Stimulated activated CD4-positive, alpha-beta T cell treated with anti-CD3 and anti-CD28 coated beads, Interleukin-1b, Interleukin-23, amount 100 ng/mL, for 1 hour (primary cell): ENCODE measurements around the gene DNAJA3.

Source experiments
- DNase-seq, 2 donors: peaks; one replicate each; pipeline ENCODE4 v3.0.0-alpha.2; 2020; ENCODE audit warnings: low read depth in 2 of 2

The DNAJA3 gene

GRCh38 chr16:4474192-4474961, 48.7 kb downstream of the DNAJA3 start, which contains the start of gene NMRAL1:
TSS of gene NMRAL1 (minus strand) at chr16:4474625. CDS start at chr16:4474132, 493 bp downstream.
- DNase-seq = peak; percentile 46 to 55

DNA sequence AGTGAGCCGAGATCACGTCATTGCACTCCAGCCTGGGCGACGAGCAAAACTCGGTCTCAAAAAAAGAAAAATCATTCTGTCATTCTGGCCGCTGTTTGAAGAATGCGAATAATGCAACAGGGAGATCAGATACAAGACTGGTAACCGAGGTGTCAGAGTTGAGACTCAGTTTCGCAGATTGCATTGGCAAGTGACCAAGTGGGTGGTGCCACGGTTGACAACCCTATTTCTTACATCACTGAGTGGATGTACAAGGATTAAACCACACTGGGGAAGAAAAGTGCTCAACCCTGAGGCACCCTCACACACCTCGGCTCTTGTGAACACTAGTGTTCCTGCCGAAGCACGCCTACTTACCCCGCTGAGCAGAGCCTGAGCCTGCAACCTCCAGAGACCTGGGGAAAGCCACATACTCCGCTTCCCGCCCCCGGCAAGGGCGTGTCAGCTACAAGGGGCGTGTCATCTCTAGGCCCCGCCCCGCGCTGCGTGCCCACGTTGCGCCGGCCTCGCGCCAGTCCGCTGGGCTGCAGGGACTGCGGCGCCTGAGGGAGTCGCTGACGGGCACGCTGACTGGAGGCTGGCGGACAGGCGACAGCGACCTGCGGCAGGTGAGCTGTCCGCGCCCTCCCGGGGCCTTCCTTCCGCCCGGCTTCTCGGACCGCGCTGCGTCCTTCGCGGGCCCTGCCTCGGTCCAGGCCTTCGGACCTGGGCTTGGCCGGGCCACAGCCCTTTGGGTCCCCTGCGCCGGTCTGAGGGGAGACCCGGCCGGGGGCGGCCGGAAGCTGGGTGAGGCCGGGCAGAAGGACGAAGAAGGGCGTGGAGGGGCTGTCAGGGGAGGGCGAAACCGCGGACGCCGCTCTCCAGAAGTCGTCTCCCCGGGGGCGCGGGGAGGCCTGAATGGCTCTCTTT, 50.5 kb downstream of the DNAJA3 start, which contains the start of gene HMOX2:
HMOX2 (plus strand) TSS at position 519 of the 909 bp plus-strand sequence. CDS start 29,127 bp downstream, outside the sequence.
- peak; percentile 85 to 92 for DNase-seq

DNA sequence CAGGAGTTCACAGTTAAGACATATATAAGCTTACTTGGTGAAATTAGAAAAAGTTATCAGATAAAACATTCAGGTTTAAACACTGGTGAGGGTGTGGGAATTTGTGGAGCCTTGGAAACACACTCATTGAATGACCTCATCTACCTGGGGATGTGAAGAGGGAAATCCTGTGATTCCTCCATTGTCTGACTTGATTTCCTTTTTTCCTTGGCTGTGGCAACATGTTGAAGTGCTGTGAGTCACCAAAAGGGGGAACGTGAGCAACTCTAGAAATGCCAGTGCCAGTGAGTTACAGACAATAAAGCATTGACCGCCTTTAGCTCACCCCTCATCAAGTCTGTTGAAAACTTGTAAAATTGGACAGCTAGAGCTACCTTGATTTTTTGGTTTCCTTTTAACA, 52.3 kb downstream of the DNAJA3 start:
- DNase-seq = no peak

- DNase-seq = no peak
Observed at GRCh38 chr16:4481526-4481925, 55.9 kb downstream of the DNAJA3 start.

DNA sequence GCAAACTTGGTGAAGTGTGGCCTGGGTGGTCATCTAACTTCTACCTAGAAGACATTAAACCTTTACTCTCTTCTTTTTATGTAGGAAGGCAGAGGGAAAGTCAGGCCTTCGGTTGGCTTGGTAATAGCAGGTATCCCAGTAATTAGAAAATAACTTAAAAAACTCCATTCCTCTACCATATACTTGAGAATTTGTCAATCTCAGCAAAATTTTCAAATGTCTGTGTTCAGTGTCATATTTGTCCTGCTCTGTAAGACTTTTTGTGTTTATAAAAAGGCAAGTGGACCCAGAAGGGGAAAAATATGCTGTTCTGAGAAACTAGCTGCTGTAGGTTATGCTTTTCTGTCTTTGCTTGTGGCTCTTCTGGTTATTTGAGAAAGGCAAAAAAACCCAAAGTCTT, 56.3 kb downstream of the DNAJA3 start:
- DNase-seq = no peak

DNA sequence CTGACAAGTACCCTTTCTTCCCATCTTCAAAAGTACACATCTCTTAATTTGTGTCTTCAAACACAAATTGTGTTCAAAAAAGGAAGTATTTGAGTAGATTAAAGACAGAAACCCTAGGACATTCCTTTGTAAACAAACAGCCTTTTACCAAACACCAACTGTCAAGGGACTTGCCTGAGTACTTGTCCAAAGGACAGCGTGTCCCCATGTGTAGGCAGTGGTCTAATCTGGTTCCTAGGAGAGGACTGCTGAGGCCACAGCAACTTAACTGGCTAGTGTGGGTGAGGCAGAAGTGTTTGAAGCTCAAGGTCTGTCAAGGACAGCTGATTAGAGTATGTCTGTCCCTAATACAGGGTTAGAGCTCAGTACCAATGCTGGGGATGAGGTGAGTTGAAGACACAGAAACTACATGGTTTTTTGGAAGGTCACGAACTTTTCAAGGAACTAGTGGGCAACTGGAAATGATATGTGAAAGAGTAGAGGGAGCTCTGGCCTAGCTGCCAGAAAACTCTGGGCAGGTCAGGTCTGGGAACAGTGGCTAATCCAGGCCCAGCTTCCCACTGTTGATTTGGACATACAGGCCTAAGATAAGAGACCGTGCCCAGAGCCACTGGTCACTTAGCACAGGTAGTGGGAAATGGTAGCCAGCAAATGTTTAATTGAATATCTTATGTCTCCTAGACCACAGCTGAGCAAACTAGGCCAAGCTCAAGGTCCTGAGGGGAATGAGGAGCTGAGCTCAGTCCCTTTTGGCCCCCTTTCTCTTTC, 60.6 kb downstream of the DNAJA3 start:
- no peak for DNase-seq

- DNase-seq = no peak
Observed at GRCh38 chr16:4487955-4488498, 62.4 kb downstream of the DNAJA3 start.

DNA sequence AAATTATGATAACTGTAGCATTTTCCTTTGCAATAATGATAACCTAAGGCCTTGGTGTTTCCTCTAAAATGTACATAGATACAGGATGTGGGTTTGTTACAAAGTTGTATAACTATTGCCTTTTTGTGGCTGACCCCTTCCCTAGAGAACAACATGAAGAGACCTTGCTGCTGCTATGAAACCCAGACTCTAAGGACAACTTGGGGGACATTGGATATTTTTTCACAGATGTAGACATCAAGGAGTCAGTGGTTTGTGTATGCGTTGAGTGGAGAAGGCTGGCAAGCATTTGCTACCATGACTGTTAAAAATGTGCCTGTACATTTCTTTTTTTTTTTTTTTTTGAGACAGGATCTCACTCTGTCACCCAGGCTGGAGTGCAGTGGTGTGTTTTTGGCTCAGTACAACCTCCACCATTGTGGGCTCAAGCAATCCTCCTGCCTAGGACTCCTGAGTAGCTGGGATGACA, 62.9 kb downstream of the DNAJA3 start:
- DNase-seq = no peak

DNA sequence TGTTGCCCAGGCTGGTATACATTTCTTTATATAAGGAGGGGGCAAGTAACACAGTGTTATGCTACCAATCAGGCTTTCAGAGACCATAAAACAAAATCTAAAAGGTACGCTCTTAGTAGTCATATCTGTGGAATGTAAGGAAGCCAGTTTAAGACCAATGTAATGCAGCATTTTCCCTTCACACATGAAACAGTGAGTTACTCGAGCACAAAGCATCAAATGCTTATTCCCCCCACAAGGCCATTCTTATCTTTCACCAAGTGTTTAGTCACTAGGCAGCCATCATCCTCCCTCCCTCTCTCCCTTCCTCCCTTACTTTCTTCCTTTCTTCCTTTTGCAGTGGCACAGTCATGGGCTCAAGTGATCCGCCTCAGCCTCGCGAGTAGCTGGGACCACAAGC, 63.4 kb downstream of the DNAJA3 start:
- no peak for DNase-seq

- no peak for DNase-seq
Observed at GRCh38 chr16:4491898-4492297, 66.2 kb downstream of the DNAJA3 start.

GRCh38 chr16:4494746-4495490, 69.2 kb downstream of the DNAJA3 start:
- no peak for DNase-seq

GRCh38 chr16:4495766-4496165, 70.1 kb downstream of the DNAJA3 start:
- DNase-seq = no peak

- no peak for DNase-seq
Observed at GRCh38 chr16:4496305-4496704, 70.6 kb downstream of the DNAJA3 start.

GRCh38 chr16:4498546-4499195, 73.0 kb downstream of the DNAJA3 start:
- no peak for DNase-seq

- DNase-seq = no peak
Observed at GRCh38 chr16:4499196-4499555, 73.5 kb downstream of the DNAJA3 start.

- DNase-seq = no peak
Observed at GRCh38 chr16:4500272-4500671, 74.6 kb downstream of the DNAJA3 start.

GRCh38 chr16:4501071-4501478, 75.4 kb downstream of the DNAJA3 start:
- no peak for DNase-seq

GRCh38 chr16:4505356-4506147, 79.9 kb downstream of the DNAJA3 start:
- peak; percentile 24 to 61 for DNase-seq
